ENCODE measurements around the gene TMPRSS11F.
A peak's percentile ranks its signal among the peaks of the same experiment; 100 is the strongest.

TMPRSS11F gene

GRCh38 chr4:68077301-68077700, 52.4 kb downstream of the TMPRSS11F start:
- DNase-seq, result no peak

GRCh38 chr4:68076194-68076593, 53.5 kb downstream of the TMPRSS11F start:
- DNase-seq, result no peak

- DNase-seq, result no peak
Observed at GRCh38 chr4:68074397-68074796, 55.3 kb downstream of the TMPRSS11F start.

- no peak for DNase-seq
Observed at GRCh38 chr4:68070302-68070701, 59.4 kb downstream of the TMPRSS11F start.

- peak in 5 of 14 donors; percentile 1 to 73 (median 8) for DNase-seq
Observed at GRCh38 chr4:68062501-68062900, 67.2 kb downstream of the TMPRSS11F start.

GRCh38 chr4:68038272-68038671, 91.4 kb downstream of the TMPRSS11F start:
- DNase-seq, result no peak

GRCh38 chr4:68021185-68021584, 108.5 kb downstream of the TMPRSS11F start:
- no peak for DNase-seq

- no peak for DNase-seq
Observed at GRCh38 chr4:68011684-68012083, 118.0 kb downstream of the TMPRSS11F start.

Data from C1 segment of cervical spinal cord (tissue), 14 donors.